Fibroblast of villous mesenchyme (primary cell): ENCODE data around the gene LYVE1. TPM values are rescaled to one million over a fixed set of nuclear protein-coding genes. Genes with fewer than 3 reads are reported as not detected.

Experiments
- DNase-seq: peaks from one replicate; pipeline ENCODE4 v3.0.0-alpha.2; 2010; ENCODE audit warnings: low read depth
- H3K4me3 ChIP-seq: 2 replicates; pipeline ENCODE4 v1.5.1; 2011; ENCODE audit warnings: low read depth, mild to moderate bottlenecking, low read length
- total RNA-seq: library from RNA; depleted of rRNA; stranded (reverse); fragments of >200 nt; gene quantifications from 2 replicates; pipeline ENCODE4 v1.2.3, GENCODE V29; 2012
- TF ChIP-seq, protein P1 (sequence below): IDR thresholded peaks from 2 replicates; pipeline ENCODE4 v1.5.1; 2012; ENCODE audit warnings: low read depth, mild to moderate bottlenecking, low read length; ENCODE audit not compliant: insufficient read depth

The LYVE1 gene
- total RNA-seq, 1 donor: not detected

DNA sequence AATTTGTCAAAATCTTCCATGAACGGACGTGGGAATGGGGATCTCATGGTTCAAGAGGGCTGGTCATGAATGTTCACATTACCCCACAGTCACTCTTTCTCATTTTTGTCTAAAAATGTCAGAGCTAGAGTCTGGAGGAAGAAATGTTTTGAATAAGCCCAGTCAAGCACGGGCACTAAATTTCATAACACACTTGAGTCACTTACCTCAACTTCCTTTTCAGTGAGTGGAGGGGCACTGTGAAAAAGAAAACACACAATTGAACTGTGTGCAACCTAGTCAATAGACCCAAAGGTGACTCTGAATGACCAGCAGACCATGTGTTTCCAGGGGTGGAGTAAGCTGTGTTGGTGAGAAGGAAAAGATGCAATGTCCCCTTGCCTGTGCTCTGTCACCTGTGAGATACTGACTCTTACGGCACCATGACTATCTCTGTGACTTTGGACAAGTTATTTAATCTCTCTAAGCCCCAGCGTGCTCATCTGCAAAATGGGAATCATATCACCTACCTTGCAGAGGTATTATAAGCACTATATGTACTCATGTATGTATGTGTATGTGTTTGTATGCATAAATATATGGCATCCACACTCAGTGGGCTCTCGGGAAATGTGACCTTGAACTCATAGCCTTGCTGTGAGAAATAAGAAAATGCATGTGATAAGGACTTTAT is 38.2 kb upstream of the LYVE1 start:
- peak; percentile 70 for DNase-seq
- TF ChIP-seq, protein P1, sequence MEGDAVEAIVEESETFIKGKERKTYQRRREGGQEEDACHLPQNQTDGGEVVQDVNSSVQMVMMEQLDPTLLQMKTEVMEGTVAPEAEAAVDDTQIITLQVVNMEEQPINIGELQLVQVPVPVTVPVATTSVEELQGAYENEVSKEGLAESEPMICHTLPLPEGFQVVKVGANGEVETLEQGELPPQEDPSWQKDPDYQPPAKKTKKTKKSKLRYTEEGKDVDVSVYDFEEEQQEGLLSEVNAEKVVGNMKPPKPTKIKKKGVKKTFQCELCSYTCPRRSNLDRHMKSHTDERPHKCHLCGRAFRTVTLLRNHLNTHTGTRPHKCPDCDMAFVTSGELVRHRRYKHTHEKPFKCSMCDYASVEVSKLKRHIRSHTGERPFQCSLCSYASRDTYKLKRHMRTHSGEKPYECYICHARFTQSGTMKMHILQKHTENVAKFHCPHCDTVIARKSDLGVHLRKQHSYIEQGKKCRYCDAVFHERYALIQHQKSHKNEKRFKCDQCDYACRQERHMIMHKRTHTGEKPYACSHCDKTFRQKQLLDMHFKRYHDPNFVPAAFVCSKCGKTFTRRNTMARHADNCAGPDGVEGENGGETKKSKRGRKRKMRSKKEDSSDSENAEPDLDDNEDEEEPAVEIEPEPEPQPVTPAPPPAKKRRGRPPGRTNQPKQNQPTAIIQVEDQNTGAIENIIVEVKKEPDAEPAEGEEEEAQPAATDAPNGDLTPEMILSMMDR: no peak
- H3K4me3 ChIP-seq: no peak overlapping the region

DNA sequence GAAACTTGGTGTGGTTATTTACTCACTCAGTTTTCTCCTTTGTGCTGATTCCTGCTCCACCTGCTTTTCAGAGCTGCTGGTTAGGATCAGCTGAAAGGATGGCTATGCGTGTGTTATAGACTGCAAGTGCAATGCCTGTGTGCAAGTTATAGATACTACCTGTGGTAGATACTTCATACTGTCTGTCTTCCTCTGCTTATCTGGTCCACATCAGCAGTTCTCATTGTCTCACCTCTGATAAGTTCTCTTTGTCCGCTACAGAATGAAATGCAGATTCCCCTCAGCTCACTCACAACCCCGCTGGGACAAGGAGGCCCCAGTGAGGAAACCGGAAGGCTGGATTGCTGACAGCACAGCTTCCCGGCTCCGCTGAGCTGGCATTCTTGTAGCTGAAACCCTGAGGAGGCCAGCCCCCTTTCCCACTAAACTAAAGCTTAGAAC is 37.5 kb upstream of the LYVE1 start:
- no peak overlapping the region for H3K4me3 ChIP-seq
- TF ChIP-seq, protein P1: no peak
- DNase-seq: peak; percentile 81

DNA sequence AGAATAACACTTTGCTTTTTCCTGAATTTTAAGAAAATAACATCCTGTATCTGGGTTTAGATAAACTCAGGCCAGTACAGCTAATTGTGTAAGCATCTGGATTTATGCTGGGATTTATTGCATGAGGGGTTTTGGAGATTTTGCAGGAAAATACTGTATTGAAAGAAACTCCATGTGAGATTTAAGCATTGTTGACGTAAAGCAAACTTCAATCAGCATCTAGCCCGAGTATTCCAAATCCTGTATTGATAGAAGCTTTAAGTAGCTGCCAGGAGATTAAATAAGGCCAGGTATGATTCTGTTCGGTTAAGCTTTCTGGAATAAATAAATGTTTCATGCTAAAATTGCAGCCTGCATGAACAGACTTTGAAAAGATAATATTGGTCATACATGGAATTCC is 36.3 kb upstream of the LYVE1 start:
- H3K4me3 ChIP-seq: no peak overlapping the region
- TF ChIP-seq, protein P1: no peak
- peak; percentile 56 for DNase-seq

DNA sequence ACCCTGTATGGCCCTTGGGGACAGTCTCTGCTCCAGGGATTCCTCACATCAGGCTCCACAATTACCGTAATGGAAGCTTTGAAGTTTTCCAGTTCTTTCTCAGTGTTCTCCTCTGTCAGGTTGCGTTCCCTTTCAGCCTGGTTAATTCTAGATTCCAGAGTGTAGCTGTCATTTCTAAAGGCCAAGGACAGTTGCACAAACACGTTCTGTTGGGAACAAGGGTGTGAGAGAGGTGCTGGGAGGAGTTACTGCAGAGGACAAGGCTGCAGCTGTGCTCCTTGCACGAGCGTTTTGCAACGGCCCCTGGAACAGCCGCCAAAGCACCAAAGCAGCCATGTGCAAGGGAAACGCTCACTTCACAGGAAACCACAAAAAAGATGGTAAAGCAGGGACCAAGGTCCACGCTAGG is 35.9 kb upstream of the LYVE1 start:
- DNase-seq: peak; percentile 87
- TF ChIP-seq, protein P1: no peak
- no peak overlapping the region for H3K4me3 ChIP-seq

DNA sequence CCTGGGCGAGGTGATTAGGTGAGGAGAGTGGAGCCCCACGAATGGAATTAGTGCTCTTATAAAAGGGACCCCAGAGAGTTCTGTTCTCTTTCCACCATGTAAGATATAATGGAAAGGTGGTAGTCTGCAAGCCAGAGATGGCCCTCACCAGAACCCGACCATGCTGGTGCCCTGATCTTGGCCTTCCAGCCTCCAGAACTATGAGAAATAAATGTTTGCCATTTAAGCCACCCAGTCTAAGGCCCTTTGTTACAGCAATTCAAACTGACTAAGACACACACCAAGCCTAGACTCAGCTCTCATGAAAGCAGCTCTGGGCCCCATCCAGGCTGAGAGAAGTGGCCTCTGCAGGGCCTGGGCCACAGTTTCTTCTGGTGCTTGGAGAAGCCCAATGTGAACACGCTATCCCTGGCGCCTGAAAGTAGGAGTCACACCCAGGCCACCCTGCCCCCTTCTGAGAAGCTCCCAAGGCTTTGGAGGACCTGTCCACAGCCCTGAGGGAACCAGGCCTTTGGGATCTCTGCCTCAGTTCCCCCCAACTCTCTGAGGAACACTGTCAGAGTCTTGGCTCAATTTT is 35.3 kb upstream of the LYVE1 start:
- TF ChIP-seq, protein P1: no peak
- H3K4me3 ChIP-seq: no peak overlapping the region

DNA sequence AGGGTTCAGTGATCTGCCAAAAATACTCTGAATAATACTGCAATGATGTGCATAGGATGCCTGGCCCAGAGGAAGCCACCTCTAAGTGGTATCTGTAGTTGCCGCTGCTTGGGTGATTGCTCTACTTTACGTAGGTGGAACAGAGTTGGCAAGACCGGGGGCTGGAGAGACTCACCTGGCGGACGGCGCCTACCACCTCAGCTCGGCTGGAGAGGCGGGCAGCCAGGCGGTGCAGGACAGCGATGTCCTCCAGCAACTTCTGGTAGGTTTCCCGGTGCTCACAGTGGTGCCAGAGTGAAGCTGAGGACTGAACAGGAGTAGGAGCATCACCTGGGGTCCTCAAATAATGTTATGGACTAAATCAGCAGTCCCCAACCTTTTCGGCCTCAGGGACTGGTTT is 34.5 kb upstream of the LYVE1 start:
- DNase-seq: no peak
- TF ChIP-seq, protein P1: no peak

More for the DNA sequence above, 35.3 kb upstream of the LYVE1 start:
- no peak for DNase-seq

More for the DNA sequence above, 34.5 kb upstream of the LYVE1 start:
- H3K4me3 ChIP-seq: no peak overlapping the region
